IMR-90 (cell line): ENCODE measurements around the gene TXNDC5. TPM values are rescaled to one million over a fixed set of nuclear protein-coding genes. Genes with fewer than 3 reads are reported as not detected.

Experiments used
- ATAC-seq: fragments of 200-7000 bp; cut with Tn5 transposase; 2 replicates; pipeline ENCODE4 v1.9.1; 2020; ENCODE audit warnings: low read depth, mild to moderate bottlenecking, moderate library complexity
- BruUV-seq: library from RNA; stranded (reverse); fragments of 400-500 nt; replicated peaks from 2 replicates; lab custom pipeline; 2021; lab: Mats Ljungman, UMichigan
- CTCF ChIA-PET: fragments of 300-600 bp; formaldehyde crosslinking; extraction: SDS; loops from one replicate; lab custom pipeline; 2021; ENCODE audit warnings: antibody characterized with exemption; lab: Yijun Ruan, JAX
- POLR2A ChIA-PET: fragments of 300-600 bp; sonication (Branson Sonifier 250); formaldehyde crosslinking; loops from one replicate; lab custom pipeline; 2022; ENCODE audit warnings: antibody characterized with exemption; ENCODE audit not compliant: unreplicated experiment; lab: Charles Lee
- DNase-seq: peaks from one replicate; pipeline ENCODE4 v3.0.0; 2013
- H2AFZ ChIP-seq: replicated peaks from 2 replicates; pipeline ENCODE3; 2013; ENCODE audit warnings: low read length, mild to moderate bottlenecking; ENCODE audit not compliant: poor library complexity
- H2AK5ac ChIP-seq: 2 replicates; pipeline ENCODE4 v1.6.1; 2013; ENCODE audit warnings: low read depth, low read length, inconsistent platforms
- H2AK9ac ChIP-seq: replicated peaks from 2 replicates; pipeline ENCODE3; 2013; ENCODE audit warnings: mild to moderate bottlenecking, low read depth, low read length, moderate library complexity; ENCODE audit not compliant: poor library complexity
- H2BK120ac ChIP-seq: 2 replicates; pipeline ENCODE4 v1.6.1; 2013; ENCODE audit warnings: low read depth, low read length, inconsistent platforms
- H2BK15ac ChIP-seq: 3 replicates; pipeline ENCODE4 v1.6.1; 2013; ENCODE audit warnings: low read depth, low read length, inconsistent platforms
- H2BK20ac ChIP-seq: 2 replicates; pipeline ENCODE4 v1.6.1; 2013; ENCODE audit warnings: low read depth, mild to moderate bottlenecking, inconsistent platforms, low read length, moderate library complexity
- H2BK5ac ChIP-seq: 2 replicates; pipeline ENCODE4 v1.6.1; 2013; ENCODE audit warnings: mild to moderate bottlenecking, low read depth, low read length, inconsistent platforms; ENCODE audit not compliant: poor library complexity, severe bottlenecking
- H3K14ac ChIP-seq: replicated peaks from 2 replicates; pipeline ENCODE4 v1.6.1; 2013; ENCODE audit warnings: low read depth, low read length, inconsistent platforms
- H3K18ac ChIP-seq: 2 replicates; pipeline ENCODE4 v1.6.1; 2013; ENCODE audit warnings: low read depth, low read length, control low read depth
- H3K23ac ChIP-seq: 2 replicates; pipeline ENCODE4 v1.6.1; 2013; ENCODE audit warnings: low read depth, low read length, inconsistent platforms
- H3K27ac ChIP-seq: 2 replicates; pipeline ENCODE4 v1.5.1; 2013; ENCODE audit warnings: mild to moderate bottlenecking, control low read depth, low read length; ENCODE audit not compliant: insufficient read depth
- H3K27me3 ChIP-seq: 2 replicates; pipeline ENCODE4 v1.6.1; 2013; ENCODE audit warnings: low read length; ENCODE audit not compliant: control insufficient read depth, insufficient read depth
- H3K36me3 ChIP-seq: 2 replicates; pipeline ENCODE4 v1.6.1; 2013; ENCODE audit warnings: low read length, mixed read lengths; ENCODE audit not compliant: control insufficient read depth, insufficient read depth
- H3K4ac ChIP-seq: 2 replicates; pipeline ENCODE4 v1.6.1; 2013; ENCODE audit warnings: low read depth, low read length, inconsistent platforms
- H3K4me1 ChIP-seq: 2 replicates; pipeline ENCODE4 v1.6.1; 2013; ENCODE audit warnings: low read length, mixed read lengths; ENCODE audit not compliant: control insufficient read depth, insufficient read depth
- H3K4me2 ChIP-seq: 2 replicates; pipeline ENCODE4 v1.6.1; 2013; ENCODE audit warnings: low read depth, mild to moderate bottlenecking, control low read depth, low read length, moderate library complexity
- H3K4me3 ChIP-seq: 2 replicates; pipeline ENCODE4 v1.5.1; 2013; ENCODE audit warnings: low read depth, mild to moderate bottlenecking, control low read depth, low read length, moderate library complexity; ENCODE audit not compliant: insufficient read depth
- H3K56ac ChIP-seq: 2 replicates; pipeline ENCODE4 v1.6.1; 2013; ENCODE audit warnings: low read length, inconsistent platforms; ENCODE audit not compliant: insufficient read depth; ENCODE audit errors: extremely low read depth
- H3K79me1 ChIP-seq, 2 experiments: 2 replicates each; pipeline ENCODE4 v1.6.1; 2013; ENCODE audit warnings: low read length in 2 of 2, inconsistent platforms in 1 of 2, low read depth in 1 of 2
- H3K9ac ChIP-seq: 2 replicates; pipeline ENCODE4 v1.6.1; 2013; ENCODE audit warnings: low read depth, low read length, control low read depth
- H3K9me1 ChIP-seq: 2 replicates; pipeline ENCODE4 v1.6.1; 2013; ENCODE audit warnings: low read length, inconsistent platforms; ENCODE audit not compliant: insufficient read depth
- H3K9me3 ChIP-seq: 2 replicates; pipeline ENCODE4 v1.6.1; 2013; ENCODE audit warnings: low read length; ENCODE audit not compliant: control insufficient read depth, insufficient read depth
- H4K20me1 ChIP-seq: 2 replicates; pipeline ENCODE4 v1.6.1; 2013; ENCODE audit warnings: low read length, inconsistent platforms; ENCODE audit not compliant: insufficient read depth
- H4K5ac ChIP-seq: 2 replicates; pipeline ENCODE4 v1.6.1; 2013; ENCODE audit warnings: mild to moderate bottlenecking, low read depth, low read length, control low read depth
- H4K8ac ChIP-seq, 2 experiments: 2 replicates each; pipeline ENCODE4 v1.6.1; 2013; ENCODE audit warnings: low read depth in 2 of 2, low read length in 2 of 2, control low read depth in 1 of 2, inconsistent platforms in 1 of 2
- H4K91ac ChIP-seq: 2 replicates; pipeline ENCODE4 v1.6.1; 2013; ENCODE audit warnings: low read depth, low read length, inconsistent platforms; ENCODE audit not compliant: insufficient read depth
- BHLHE40 ChIP-seq: fragments of 150-350 bp; IDR thresholded peaks from 2 replicates; pipeline ENCODE4 v1.6.1; 2016; ENCODE audit warnings: mild to moderate bottlenecking, low read depth, low read length
- CTCF ChIP-seq: conservative IDR thresholded peaks from 2 replicates; pipeline ENCODE4 v1.5.1; 2012; ENCODE audit warnings: mild to moderate bottlenecking, low read depth, low read length, improper control_type of control experiment
- MAFK ChIP-seq: IDR thresholded peaks from 2 replicates; pipeline ENCODE4 v1.6.1; 2012; ENCODE audit warnings: low read depth, low read length, improper control_type of control experiment
- MXI1 ChIP-seq: IDR thresholded peaks from 2 replicates; pipeline ENCODE4 v1.6.1; 2012; ENCODE audit warnings: low read depth, mild to moderate bottlenecking, low read length, moderate library complexity, borderline replicate concordance
- NFE2L2 ChIP-seq: fragments of 150-350 bp; IDR thresholded peaks from 2 replicates; pipeline ENCODE4 v1.6.1; 2016; ENCODE audit warnings: low read depth, mild to moderate bottlenecking, low read length
- RCOR1 ChIP-seq: IDR thresholded peaks from 2 replicates; pipeline ENCODE4 v1.6.1; 2012; ENCODE audit warnings: mild to moderate bottlenecking, low read length, improper control_type of control experiment; ENCODE audit not compliant: insufficient replicate concordance
- RFX5 ChIP-seq: IDR thresholded peaks from 2 replicates; pipeline ENCODE4 v1.8.0; 2012; ENCODE audit warnings: low read depth, mild to moderate bottlenecking, low read length, moderate library complexity
- whole genome bisulfite sequencing, 2 experiments: methylation state at CpG; one replicate each; pipeline versions ENCODE4 v1.1.5 to v1.1.7; 2013; ENCODE audit warnings: missing lambda C conversion rate in 2 of 2; ENCODE audit not compliant: insufficient read length in 1 of 2; ENCODE audit errors: extremely low coverage in 2 of 2; 5-methylcytosine and 5-hydroxymethylcytosine counted together
- dilution Hi-C: fragments of 300-500 bp; cut with HindIII; formaldehyde crosslinking; loops from one replicate; pipeline ENCODE4 v1.14.3; 2018; ENCODE audit warnings: low sequenced_read_pairs; ENCODE audit not compliant: unreplicated experiment
- in situ Hi-C: fragments of 300-500 bp; cut with MboI; formaldehyde crosslinking; loops from 3 replicates; pipeline ENCODE4 v1.14.3; 2019; ENCODE audit warnings: low sequenced_read_pairs, inconsistent platforms, mixed read lengths
- intact Hi-C: fragments of 100-400 bp; cut with micrococcal nuclease; formaldehyde crosslinking; loops from 2 replicates; pipeline ENCODE4 v1.10.0; 2022
- polyA plus RNA-seq, 3 experiments: library from polyadenylated mRNA; depleted of rRNA; stranded (reverse); fragments of >200 nt; gene quantifications; 2 replicates each; pipeline ENCODE4 v1.2.3, GENCODE V29; 2012; ENCODE audit warnings: low replicate concordance in 1 of 3
- total RNA-seq: library from RNA; depleted of rRNA; stranded (reverse); fragments of >200 nt; gene quantifications from 2 replicates; pipeline ENCODE4 v1.2.3, GENCODE V29; 2012

The TXNDC5 gene
- total and polyA plus RNA-seq, 2 of the 4 experiments (the other 2 are of a cell fraction), result 274 to 439 TPM

DNA sequence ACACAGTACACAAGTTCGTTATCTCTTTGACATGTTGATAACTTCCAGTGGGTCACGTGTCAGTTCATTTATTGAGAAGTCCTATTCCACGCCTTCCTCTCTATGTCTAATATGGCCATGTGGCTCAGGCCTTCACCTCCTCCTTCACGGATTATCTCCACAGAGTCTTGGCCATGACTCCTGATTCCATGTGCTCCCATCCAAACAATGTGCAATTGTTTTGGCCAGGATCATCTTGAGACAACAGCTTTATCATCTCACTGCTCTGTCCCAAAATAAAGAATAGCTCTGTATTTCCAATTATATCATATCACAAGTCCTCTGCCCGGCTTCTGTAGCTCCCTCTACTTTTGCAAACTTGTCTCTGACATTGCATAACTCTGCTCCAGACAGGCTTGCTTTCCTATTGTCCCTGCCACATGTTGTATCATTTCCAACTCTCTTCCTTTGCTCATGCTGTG is 11.1 kb upstream of the TXNDC5 start:
- dilution Hi-C loops, result no loop called here
- Histone ChIP-seq H3K18ac (no peak overlapping the region), H3K9me1 (no peaks in the 10 kb centered on the region), H2BK20ac (no peak overlapping the region), H2BK15ac (no peak overlapping the region), H4K91ac (no peak overlapping the region), H3K4ac (no peak overlapping the region), H3K9me3 (peaks cover 2% of the 10 kb centered on the region; the same call in 1 of the 2 replicates), H2AFZ (no peak overlapping the region), H3K27me3 (peaks cover 4% of the 10 kb centered on the region), H3K4me1 (no peaks in the 10 kb centered on the region), H3K36me3 (no peaks in the 10 kb centered on the region), H3K4me3 (no peak overlapping the region), H2AK5ac (no peak overlapping the region), H3K23ac (no peak overlapping the region), H2BK5ac (no peak overlapping the region), H2BK120ac (no peak overlapping the region; the same call in 1 of the 2 replicates), H3K4me2 (no peak overlapping the region), H3K27ac (no peak overlapping the region), H3K14ac (no peak overlapping the region), H3K9ac (no peak overlapping the region), H4K8ac (no peak overlapping the region), H3K56ac (no peak overlapping the region), H4K20me1 (no peaks in the 10 kb centered on the region), H3K79me1 (no peaks in the 10 kb centered on the region), H2AK9ac (no peak overlapping the region), H4K5ac (no peak overlapping the region)
- intact Hi-C loops, result no loop called here
- CTCF ChIA-PET, result interaction anchor here (0.6 kb wide), 1 partner anchor 35 kb away, joined by 3 read pairs; no protein-coding TSS in a partner anchor
- POLR2A ChIA-PET, result no interaction called here
- ATAC-seq (no peak), DNase-seq (no peak)
- TF ChIP-seq CTCF (no peak), NFE2L2 (no peak), RCOR1 (no peak), MXI1 (no peak), BHLHE40 (no peak), MAFK (no peak), RFX5 (no peak)
- WGBS, 2 experiments, result 48% methylated on average over 5 of the region's 5 CpGs; no CpG with 5 or more reads in 1 of the 2 experiments
- no TSS peak for BruUV-seq
- in situ Hi-C loops, result no loop called here
